HG02943 (cell line): ENCODE results near the gene SCARF1.

Experiments
- ATAC-seq: cut with Tn5 transposase; IDR thresholded peaks from one replicate; pipeline ENCODE4 v1.9.1; 2021; ENCODE audit warnings: mild to moderate bottlenecking, low read depth, moderate library complexity; ENCODE audit not compliant: unreplicated experiment

SCARF1 gene

DNA sequence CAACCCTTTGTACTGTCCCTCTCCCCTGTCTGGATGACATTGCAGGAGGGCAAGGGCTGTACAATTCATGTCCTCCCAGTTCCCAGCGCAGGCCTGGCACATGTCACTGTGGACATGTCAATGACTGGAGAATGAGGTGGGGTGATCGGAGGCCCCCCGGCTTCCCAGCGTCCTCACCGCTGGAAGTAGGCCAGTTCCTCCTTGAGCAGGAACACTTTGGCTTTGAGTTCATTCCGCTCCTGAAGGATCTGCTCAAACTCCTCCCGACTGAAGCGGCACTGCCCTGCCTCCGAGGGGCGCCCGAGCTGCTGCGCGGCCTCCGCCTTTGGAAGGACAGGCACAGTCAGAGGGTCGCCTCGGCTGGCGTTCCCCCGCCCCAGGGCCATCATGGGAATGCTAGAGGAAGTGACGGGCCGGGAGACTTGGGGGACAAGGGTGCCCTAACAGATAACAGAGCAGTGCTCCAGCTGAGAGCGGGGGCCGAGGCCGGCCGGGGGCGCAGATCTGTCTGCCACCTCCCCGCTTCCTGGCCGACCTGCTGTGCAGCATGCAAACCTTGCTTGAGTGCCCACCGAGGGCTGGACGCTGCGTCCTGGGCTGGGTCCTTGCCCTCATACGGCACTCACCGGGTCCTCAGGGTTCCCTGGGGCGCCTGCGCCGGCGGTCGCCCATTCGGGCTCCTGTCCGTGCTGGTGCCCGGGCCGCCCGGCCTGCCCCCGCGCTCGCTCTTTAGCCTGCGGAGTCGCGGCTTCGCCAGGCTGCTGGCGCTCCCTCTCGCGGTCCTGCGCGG, 2.8 kb upstream of the SCARF1 start:
- peak; percentile 49 for ATAC-seq

DNA sequence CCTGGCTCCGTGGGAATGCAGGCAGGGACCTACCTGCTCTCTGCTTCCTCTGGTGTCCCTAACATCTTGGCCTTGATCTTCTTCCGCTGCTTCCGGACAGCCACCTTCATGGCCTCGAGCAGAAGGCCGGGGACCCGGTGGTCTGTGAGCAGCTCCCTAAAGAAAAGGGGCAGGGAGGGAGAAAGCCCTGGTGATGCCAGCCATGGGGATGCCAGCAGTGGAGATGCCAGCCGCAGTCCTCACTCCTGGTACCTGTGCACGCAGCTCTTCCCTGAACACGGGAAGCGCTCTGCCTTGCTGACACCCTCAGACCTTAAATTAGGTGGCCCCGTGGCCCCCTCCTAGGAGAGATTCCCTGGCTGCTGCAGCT, 2.3 kb upstream of the SCARF1 start:
- no peak for ATAC-seq

DNA sequence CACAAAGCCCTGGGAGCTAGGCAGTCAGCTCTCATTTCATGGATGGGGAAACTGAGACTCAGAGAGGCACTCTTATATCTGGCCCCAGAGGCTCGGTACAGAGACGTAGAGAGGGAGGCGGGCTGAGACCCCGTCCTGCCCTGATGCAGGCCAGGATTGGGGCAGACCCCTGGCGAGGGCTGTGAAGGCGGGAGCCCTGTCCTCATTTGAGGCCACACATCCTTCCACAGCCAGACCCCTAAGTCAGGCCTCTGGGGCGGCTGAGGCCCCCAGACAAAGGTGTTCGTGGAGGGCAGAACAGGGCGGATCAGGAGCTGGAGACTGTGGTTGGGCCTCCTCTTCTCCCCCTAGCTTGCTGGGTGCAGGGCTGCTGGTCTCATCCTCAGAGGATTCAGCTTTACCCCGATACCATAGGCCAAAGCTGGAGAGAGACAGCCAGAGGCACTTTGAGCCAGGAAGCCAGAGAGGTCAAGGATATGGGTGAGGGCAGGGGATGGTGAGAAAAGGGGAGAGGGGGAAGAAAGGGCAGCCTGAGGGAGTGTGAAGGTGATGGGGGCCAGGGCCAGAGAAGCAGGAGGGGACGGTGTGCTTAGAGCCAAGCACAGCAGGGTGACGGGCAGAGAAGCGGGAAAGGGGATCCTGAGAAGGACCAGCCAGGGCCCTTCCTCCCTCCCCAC, 805 bp upstream of the SCARF1 start:
- ATAC-seq: no peak

DNA sequence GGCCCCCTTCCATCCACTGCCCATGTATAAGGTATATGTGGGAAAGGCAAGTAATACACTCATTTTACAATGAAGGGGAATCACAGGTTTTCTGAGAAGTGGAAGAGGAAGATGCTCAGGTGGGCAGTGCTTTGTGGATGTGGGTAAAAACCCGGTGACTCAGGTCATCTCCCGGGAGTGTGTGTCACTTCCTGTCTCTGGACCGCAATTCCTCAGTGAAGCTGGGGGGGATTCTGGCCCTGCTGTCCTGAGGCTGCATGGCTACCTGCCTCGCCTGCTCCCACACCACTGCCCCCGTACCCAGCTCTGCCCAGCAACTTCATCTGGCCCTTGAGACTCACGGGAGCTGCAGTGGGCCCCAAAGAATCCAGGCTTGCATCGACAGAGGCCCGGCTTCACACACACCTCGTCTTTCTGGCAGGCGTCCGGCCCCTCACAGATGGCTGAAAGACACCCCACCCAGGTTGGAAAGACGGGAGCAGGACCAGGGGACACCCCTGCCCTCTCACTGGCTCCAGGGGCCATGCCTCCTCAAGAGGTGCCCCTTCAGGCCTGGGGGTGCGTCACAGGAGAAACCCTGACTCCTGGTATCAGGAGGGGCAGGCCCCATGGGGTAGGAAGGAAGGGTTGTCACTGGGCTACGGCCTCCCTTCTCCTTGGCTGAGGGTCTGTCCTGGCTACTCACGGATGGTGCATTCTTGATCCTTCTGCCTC, 882 bp downstream of the SCARF1 start:
- ATAC-seq: no peak

DNA sequence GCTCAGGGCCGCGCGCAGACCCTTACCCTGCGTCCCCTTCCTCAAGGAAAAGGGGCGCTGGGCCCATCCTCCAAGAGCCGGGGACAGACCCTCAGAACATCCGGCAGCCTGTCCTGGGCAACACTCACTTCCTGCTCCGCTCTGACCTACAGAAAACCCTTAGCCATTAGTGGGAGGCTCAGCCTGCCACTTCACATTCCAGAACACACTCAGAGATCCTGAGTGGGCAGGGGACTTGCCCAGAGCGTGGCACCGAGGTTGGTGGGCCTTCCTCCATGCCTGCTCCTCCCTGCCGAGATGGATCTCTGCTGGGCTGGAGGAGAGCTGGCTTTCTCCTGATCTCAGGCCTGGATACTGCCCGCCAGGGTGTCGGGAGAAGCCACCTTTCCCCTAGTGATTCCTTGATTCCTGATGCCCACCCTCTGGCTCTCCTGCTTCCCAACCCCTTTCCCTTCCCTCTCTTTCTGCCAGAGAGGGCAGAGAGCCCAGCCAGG, 1.5 kb downstream of the SCARF1 start:
- ATAC-seq: no peak

DNA sequence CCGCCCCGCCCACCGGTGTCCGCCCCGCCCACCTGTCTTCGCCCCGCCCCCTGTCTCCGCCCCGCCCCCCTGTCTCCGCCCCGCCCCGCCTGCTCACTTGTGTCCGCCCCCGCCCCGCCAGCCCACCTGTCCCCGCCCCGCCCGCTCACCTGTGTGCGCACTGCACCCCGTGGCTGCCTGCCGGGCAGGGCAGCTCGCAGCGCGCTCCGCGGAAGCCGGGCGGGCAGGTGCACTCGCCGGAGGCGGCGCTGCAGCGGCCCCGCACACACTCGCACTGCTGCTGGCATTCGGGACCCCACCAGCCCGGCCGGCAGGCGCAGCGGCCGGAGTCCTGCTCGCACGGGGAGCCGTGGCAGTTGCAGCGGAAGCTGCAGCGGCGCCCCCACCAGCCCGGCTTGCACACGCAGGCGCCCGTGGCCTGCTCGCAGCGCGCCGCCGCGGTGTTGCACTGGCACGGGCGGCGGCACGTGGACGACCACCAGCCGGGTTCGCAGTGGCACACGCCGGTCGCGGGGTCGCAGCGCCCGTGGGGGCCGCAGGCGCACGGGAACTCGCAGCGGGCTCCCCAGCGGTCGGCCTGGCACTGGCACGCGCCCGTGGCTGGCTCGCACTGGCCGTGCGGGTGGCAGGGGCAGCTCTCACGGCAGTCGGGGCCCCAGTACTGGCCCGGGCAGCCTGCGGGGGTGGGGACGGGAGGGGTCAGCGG, 2.1 kb downstream of the SCARF1 start:
- ATAC-seq: no peak

DNA sequence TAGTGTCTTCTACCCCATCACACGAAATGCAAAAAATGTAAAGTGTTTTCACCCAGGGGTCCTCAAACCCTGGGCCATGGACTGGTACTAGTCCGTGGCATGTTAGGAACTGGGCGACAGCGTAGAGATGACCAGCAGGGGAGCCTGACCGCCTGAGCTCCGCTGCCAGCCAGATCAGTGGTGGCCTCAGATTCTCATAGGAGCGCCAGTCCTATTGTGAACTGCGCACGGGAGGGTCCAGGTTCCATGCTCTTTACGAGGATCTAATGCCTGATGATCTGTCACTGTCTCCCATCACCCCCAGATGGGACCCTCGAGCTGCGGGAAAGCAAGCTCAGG, 4.5 kb downstream of the SCARF1 start:
- no peak for ATAC-seq

DNA sequence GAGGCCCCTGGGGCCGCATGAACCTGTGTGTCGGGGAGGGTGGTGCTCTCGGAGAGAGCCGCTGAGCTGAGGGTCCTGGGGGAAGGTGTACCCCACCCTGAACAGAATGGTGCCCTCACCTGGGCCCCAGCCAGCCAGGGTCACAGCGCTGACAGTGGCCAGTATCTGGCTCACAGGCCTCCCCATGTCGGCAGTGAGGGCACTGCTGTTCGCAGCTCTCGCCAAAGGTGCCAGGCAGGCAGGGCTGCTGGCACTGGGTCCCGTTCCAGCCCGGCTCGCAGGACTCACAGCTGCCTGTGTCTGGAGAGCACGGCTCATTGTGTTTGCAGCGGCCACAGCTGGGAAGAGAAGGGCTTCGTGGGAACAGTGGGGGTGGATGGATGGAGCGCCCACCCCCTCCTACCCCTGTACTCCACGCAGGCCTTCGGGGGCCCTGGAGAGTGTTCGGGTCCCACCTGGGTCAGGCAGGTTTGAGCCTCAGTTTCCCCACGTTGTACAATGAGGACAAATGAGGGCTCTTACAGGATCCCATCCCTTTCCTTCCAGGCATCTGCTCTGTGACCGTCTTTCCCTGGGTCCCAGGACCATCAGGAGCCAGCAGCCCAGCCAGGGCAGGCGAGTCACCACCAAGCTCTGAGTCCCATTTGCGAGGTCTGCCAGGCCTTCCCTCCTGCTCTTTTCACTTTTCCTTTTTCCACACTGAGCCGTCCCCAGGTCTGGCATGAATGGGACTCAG, 5.0 kb downstream of the SCARF1 start:
- no peak for ATAC-seq

DNA sequence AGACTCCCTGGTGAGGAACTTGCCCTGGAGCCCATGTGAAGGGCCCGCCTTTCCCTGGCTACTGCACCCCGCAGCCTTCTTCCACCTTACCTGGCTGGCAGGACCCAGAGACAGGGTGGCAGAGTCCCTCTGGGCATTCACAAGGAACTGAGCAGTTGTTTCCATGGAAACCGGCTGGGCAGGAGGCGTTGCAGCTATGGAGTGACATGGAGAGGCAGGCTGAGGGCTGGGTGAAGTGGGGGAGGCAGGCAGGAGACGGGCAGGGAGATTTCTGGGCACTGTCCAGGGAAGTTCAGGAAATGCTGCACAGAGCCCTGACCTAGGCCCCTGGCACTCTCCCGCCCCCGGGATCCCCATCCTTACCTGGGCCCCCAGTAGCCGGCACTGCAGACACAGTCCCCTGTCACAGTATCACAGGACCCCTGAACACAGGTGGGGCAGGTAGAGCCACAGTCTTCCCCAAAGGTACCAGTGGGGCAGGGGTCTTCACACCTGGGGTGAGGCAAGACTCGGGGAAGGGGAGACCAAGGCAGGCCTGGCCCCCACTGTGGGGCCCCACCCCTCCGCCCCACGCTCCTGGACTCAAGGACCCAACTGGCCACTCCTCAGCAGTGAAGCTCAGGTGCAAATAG, 5.9 kb downstream of the SCARF1 start:
- ATAC-seq: no peak

DNA sequence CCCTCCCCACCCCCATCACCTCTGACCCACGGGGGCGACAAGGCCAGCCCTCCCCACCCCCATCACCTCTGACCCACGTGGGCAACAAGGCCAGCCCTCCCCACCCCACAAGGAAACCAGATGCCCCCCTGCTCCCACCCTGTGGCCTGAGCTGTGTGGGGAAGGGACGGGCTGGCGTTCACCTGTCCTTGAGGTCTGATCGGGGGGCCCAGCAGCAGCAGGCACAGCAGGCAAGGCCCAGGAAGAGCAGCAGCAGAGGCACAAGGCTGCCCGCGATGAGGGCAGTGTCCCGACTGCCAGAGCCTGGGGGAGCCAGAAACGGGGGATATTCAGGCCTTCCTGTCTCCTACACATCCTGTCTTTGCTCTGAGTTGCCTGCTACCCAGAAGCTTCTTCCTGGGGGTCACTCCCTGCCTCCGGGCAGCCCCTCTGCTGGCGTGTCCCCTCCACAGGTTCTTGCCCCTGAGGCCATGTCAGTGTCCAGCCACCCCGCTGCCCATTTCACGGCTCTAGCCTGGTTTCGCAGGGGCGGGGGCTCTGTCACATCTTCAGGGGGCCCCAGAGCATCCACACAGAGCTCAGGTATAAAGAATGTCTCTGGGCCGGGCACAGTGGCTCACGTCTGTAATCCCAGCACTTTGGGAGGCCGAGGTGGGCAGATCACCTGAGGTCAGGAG, 6.8 kb downstream of the SCARF1 start:
- ATAC-seq: no peak

DNA sequence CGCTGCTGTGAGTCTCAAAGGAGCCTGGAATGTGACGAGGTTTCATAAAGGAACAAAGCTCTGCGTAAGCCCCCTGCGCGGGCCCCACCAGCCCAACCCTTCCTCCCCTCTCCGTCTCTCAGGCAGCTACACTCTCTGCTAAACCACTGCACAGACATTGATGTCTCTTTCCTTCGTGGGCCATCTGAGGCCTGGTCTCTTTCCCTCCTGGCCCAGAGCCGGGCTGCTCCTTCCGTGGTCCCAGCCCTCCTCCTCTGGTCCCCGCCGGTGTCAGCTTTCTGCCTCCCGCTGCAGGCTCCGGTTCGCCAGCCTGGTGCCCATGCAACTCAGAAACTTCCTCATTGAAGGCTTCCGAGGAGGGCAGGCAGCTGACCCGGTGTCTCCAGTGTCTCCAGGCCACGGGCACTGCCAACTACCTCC, 7.4 kb downstream of the SCARF1 start:
- no peak for ATAC-seq

DNA sequence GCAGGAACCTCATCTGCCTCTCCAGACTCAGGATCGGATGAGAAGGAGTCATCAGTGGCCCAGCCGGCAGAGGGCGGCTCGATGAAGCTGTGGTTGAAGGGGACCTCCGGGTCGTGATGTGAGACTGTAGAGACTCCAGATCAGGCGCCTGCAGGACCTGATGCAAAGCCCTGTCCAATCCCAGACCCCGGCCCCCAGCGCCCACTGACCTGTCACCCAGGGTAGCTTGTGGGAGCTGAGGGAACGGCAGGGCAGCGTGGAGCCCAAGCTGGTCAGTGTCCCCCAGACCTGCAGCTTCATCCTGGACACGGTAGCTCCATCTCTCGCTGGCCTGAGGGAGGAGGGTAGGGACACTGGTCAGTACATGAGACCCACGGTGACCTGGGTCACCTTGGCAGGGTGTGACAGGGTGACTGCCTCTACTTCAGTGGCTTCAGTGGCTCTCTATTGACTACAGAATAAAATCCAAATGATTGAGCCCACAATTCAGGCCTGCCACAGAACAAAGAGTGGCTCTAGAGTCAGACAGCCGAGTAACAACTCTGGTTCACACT, 8.7 kb downstream of the SCARF1 start:
- ATAC-seq: no peak

DNA sequence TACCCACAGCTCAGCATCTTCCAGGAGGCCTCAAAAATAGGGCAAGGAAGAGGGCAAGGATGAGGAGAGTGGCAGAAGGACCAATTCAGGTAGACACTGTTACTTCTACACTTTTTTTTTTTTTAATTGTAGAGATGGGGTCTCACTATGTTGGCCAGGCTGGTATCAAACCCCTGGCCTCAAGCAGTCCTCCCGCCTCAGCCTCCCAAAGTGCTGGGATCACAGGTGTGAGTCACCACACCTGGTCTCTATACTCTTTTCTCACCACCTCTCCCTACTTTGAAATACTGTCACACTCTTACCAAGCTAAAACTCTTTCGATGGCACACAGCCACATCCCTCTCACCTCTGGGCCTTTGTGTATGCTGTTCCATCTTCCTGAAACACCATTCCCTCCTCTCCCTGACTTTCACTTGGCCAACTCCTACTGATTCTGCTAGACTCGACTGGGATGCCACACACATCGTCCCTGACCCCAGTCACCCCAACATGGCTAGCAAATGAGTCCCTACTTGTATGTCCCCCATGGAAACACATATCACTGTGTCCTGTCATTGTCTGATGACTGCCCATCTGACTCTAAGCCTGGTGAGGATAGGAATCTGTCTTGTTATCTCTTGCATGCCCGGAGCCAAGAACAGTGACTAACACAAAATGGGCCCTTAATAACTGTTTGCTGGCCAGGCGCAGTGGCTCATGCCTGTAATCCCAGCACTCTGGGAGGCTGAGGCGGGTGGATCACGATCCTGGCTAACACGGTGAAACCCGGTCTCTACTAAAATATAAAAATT, 9.7 kb downstream of the SCARF1 start:
- ATAC-seq: no peak

DNA sequence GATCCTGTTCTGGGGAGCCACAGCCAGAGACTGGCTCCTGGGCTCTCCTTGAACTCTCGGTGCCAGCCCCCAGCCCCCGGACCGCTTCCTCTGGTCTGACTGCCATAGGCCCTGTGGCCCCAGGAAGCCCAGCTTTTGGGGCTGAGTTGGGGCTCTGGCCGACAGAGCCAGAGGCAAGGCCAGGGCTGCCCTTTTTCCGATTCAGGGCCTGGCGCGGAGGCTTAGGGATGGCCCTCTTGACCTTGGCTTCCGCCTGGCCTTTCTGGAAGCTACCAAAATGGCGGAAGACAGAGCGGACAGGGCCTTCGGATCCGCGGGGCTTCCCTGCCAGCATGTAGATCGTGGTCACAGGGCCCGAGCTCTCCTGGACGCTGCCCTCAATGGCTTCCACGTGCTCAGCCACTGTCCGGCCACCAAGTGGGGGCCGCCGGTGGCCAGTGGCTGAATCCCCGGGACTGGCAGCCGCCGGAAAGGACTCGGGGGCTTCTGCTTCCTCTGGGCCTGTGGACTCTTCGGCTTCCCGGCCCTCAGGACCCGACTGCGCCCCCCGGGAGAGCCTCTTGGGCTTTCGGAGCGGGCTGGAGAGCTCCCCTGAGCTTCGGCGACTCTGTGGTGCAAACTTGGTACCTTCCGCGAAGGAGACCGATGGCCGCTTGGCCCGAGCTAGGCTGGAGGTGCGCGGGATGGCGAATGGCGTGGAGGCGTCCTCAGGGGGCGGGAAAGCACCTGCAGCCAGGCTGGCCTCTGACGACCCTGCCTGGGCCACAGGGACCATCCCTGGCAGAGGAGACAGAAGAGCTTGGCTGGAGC, 10.5 kb downstream of the SCARF1 start:
- ATAC-seq: no peak

DNA sequence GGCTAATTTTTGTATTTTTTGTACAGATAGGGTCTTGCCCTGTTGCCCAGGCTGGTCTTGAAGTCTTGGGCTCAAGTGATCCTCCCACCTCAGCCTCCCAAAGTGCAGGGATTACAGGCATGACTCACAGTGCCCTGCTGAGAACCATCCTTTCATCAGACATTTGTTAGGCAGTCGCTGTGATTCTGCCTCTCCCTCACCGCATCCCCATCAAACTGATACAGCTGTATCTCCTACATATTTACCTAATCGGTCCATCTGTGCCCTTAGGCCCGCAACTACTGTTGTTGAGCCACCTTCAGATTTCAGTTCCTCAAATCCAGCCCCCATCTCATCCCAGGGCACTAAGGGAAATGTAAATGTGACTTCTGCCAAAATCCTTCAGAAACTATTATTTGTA, 14.9 kb downstream of the SCARF1 start:
- no peak for ATAC-seq

DNA sequence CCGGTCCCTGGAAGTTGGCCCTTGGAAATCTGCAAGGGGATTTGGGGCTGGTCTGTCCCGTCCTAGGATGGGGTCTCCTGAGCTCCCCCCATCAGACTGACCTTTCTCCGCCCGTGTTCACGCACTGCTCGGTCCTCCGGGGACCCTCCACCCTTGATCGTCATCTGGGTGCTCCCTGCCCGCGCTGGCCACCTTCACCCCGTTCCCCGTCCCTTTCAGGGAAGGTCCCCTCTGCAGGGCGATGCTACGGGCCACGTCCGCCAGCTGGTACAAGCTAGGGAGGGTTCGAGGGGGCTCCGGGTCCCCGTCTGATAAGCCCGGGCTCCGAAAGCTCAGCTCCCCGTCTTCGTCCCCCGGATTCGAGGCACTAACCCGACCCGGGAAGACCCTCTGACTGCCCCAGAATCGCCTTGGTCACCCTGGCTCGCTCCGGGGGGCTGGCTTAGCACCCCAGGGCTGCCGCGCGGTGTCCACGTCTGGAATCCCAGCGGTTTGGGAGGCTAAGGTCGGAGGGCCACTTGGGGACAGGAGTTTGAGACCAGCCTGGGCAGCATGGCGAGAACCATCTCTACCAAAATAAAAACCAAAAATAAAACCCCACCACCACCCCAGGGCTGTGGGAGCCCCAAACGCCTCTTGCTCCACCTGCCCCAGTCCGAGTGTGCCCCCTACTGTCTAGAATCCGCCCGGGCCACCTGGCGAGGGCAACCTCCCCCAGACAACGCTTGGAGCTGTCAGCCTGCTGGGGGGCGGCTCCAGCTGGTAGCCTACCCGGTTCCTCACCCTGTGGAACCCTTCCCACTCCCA, 15.8 kb downstream of the SCARF1 start:
- ATAC-seq: no peak
